GM12878 (cell line): ENCODE measurements around the gene TMEM131L. TPM values are rescaled to one million over a fixed set of nuclear protein-coding genes. Genes with fewer than 3 reads are reported as not detected.

Experiments
- CHD4 ChIP-seq: fragments of 200-600 bp; sonication (generic); IDR thresholded peaks from 2 replicates; pipeline ENCODE4 v1.6.1; 2016; ENCODE audit warnings: mild to moderate bottlenecking
- FOS ChIP-seq: IDR thresholded peaks from 3 replicates; pipeline ENCODE4 v1.6.1; 2011; ENCODE audit warnings: borderline replicate concordance; ENCODE audit not compliant: insufficient read length; ENCODE audit errors: extremely low read depth
- IKZF2 ChIP-seq, 2 experiments: fragments of 450-650 bp; IDR thresholded peaks; 2 replicates each; pipeline ENCODE4 v1.6.1; 2017; ENCODE audit warnings: mild to moderate bottlenecking in 2 of 2, moderate library complexity in 2 of 2
- JUND ChIP-seq: IDR thresholded peaks from 2 replicates; pipeline ENCODE4 v1.6.1; 2012; ENCODE audit warnings: low read depth, mild to moderate bottlenecking, low read length, improper control_type of control experiment, moderate library complexity
- KDM1A ChIP-seq: fragments of 200-600 bp; sonication (generic); IDR thresholded peaks from 2 replicates; pipeline ENCODE4 v1.6.1; 2016; ENCODE audit warnings: borderline replicate concordance
- MYC ChIP-seq: IDR thresholded peaks from 2 replicates; pipeline ENCODE4 v1.6.1; 2011; ENCODE audit warnings: mild to moderate bottlenecking, low read length, moderate library complexity, inconsistent platforms; ENCODE audit not compliant: insufficient read depth, insufficient replicate concordance, insufficient read length, severe bottlenecking
- RAD51 ChIP-seq: fragments of 450-650 bp; IDR thresholded peaks from 2 replicates; pipeline ENCODE4 v1.6.1; 2016; ENCODE audit warnings: moderate library complexity, mild to moderate bottlenecking, inconsistent platforms
- RBBP5 ChIP-seq: fragments of 200-600 bp; sonication (generic); conservative IDR thresholded peaks from 2 replicates; pipeline ENCODE4 v1.6.1; 2016
- RUNX3 ChIP-seq: IDR thresholded peaks from 2 replicates; pipeline ENCODE4 v1.6.1; 2012; ENCODE audit warnings: low read length, inconsistent platforms
- SMARCA5 ChIP-seq: fragments of 450-650 bp; IDR thresholded peaks from 2 replicates; pipeline ENCODE4 v1.6.1; 2017; ENCODE audit warnings: mild to moderate bottlenecking
- SP1 ChIP-seq: IDR thresholded peaks from one replicate; pipeline ENCODE4 v1.6.1; 2011; ENCODE audit warnings: low read depth, low read length
- SRF ChIP-seq, 2 experiments: IDR thresholded peaks; 2 replicates each; pipeline ENCODE4 v1.6.1; 2011; ENCODE audit warnings: low read depth in 2 of 2, low read length in 2 of 2, mild to moderate bottlenecking in 1 of 2, moderate library complexity in 1 of 2
- TBL1XR1 ChIP-seq: IDR thresholded peaks from 2 replicates; pipeline ENCODE4 v1.6.1; 2012; ENCODE audit warnings: low read depth, low read length, improper control_type of control experiment
- TCF12 ChIP-seq: IDR thresholded peaks from 2 replicates; pipeline ENCODE4 v1.6.1; 2011; ENCODE audit warnings: low read depth, mild to moderate bottlenecking, low read length
- polyA plus RNA-seq, 11 experiments: library from polyadenylated mRNA; depleted of rRNA in 4 of 11; unstranded in 6 of 11; stranded (reverse) in 5 of 11; fragments of >200 nt; fragmentation: Nextera tagmentation in 4 of 11; fragmentation: Illumina TruSeq in 1 of 11; extraction: Ambion mirVana in 4 of 11; extraction: Trizol in 1 of 11; gene quantifications; 1 replicate in 1 of 11; 2 replicates in 10 of 11; pipeline versions ENCODE4 v1.2.1 to v1.2.3, GENCODE V29; 2011 to 2016; ENCODE audit warnings: inconsistent platforms in 2 of 11, missing spikeins in 2 of 11, low read depth in 1 of 11
- total RNA-seq, 4 experiments: library from RNA; depleted of rRNA in 3 of 4; stranded (reverse); fragments of >200 nt in 3 of 4; fragmentation: Illumina TruSeq in 1 of 4; extraction: Trizol in 1 of 4; gene quantifications; 2 replicates each; pipeline versions ENCODE4 v1.2.1 to v1.2.3, GENCODE V29; 2013 to 2021
- TF ChIP-seq, protein P1 (sequence below), 3 experiments: IDR thresholded peaks in 2 of 3; conservative IDR thresholded peaks in 1 of 3; 2 replicates each; pipeline ENCODE4 v1.5.1; 2011; ENCODE audit warnings: low read depth in 3 of 3, low read length in 3 of 3, mild to moderate bottlenecking in 3 of 3, control low read depth in 2 of 3, moderate library complexity in 2 of 3, inconsistent platforms in 1 of 3, mixed read lengths in 1 of 3; ENCODE audit not compliant: control insufficient read depth in 2 of 3, insufficient read depth in 1 of 3; ENCODE audit errors: extremely low read depth in 1 of 3
- TF ChIP-seq, protein P2 (sequence below): fragments of 450-650 bp; IDR thresholded peaks from 2 replicates; pipeline ENCODE4 v1.6.1; 2017; ENCODE audit warnings: antibody characterized with exemption, mild to moderate bottlenecking, moderate library complexity
- TF ChIP-seq, protein P3 (sequence below): IDR thresholded peaks from 2 replicates; pipeline ENCODE4 v1.6.1; 2011; ENCODE audit warnings: low read depth, low read length, improper control_type of control experiment, borderline replicate concordance
- TF ChIP-seq, protein P4 (sequence below): IDR thresholded peaks from 2 replicates; pipeline ENCODE4 v1.6.1; 2012; ENCODE audit warnings: low read depth, low read length, improper control_type of control experiment
- TF ChIP-seq, protein P5 (sequence below): IDR thresholded peaks from 2 replicates; pipeline ENCODE4 v1.6.1; 2012; ENCODE audit warnings: mild to moderate bottlenecking, low read depth, low read length

The TMEM131L gene
- total and polyA plus RNA-seq, 10 of the 15 experiments (the other 5 are each of a cell fraction or from before 2014, with no cell fraction given) = 8.5 to 101 (median 74.4) TPM

DNA sequence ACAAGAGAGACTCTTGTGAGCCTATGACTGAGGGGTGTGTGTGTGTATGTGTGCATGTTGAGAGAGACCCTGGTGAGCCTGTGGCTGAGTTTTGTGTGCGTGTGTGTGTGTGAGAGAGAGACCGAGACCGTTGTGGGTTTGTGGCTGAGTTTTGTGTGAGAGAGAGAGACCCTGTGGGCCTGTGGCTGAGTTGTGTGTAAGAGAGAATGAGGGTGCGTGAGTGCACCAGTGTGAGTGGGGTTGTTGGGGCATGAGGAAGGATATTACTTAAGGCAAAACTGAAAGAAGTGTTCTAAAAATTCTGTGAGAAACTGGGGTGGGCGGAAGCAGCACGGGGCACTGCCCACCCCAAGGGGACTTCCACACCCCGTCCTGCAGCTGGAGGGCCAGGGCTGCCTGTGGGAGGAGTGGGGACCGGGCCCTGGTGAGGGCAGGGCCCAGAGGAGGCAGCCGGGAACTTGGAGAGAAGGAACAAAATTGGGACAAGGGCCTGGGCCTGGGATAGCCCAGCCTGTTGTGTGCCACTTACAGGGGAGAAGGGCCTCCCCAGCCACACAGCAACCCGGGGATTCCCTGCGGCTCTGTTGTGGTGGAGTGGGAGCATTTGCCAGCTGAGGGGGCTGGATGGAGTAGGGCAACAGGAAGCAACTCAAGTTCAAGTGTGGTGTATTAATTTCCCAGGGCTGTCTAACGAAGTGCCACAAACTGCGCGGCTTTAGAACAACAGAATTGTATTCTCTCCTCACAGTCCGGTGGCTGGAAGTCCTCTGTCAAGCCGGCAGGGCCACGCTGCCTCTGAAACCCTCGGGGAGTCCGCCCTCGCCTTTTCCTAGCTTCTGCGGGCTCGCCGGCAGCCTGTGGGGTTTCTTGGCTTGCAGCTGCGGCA is 22.1 kb downstream of the TMEM131L start (continued):
- TF ChIP-seq, protein P1, sequence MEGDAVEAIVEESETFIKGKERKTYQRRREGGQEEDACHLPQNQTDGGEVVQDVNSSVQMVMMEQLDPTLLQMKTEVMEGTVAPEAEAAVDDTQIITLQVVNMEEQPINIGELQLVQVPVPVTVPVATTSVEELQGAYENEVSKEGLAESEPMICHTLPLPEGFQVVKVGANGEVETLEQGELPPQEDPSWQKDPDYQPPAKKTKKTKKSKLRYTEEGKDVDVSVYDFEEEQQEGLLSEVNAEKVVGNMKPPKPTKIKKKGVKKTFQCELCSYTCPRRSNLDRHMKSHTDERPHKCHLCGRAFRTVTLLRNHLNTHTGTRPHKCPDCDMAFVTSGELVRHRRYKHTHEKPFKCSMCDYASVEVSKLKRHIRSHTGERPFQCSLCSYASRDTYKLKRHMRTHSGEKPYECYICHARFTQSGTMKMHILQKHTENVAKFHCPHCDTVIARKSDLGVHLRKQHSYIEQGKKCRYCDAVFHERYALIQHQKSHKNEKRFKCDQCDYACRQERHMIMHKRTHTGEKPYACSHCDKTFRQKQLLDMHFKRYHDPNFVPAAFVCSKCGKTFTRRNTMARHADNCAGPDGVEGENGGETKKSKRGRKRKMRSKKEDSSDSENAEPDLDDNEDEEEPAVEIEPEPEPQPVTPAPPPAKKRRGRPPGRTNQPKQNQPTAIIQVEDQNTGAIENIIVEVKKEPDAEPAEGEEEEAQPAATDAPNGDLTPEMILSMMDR (IDR thresholded peaks at IDR 0.05 in 2 of 3, conservative IDR thresholded peaks at IDR 0.05 in 1 of 3; ENCODE audit: control insufficient read depth in 2 of 3, extremely low read depth in 1 of 3, insufficient read depth in 1 of 3, low read depth in 3 of 3, low read length in 3 of 3) = no peak
- TF ChIP-seq, protein P2, sequence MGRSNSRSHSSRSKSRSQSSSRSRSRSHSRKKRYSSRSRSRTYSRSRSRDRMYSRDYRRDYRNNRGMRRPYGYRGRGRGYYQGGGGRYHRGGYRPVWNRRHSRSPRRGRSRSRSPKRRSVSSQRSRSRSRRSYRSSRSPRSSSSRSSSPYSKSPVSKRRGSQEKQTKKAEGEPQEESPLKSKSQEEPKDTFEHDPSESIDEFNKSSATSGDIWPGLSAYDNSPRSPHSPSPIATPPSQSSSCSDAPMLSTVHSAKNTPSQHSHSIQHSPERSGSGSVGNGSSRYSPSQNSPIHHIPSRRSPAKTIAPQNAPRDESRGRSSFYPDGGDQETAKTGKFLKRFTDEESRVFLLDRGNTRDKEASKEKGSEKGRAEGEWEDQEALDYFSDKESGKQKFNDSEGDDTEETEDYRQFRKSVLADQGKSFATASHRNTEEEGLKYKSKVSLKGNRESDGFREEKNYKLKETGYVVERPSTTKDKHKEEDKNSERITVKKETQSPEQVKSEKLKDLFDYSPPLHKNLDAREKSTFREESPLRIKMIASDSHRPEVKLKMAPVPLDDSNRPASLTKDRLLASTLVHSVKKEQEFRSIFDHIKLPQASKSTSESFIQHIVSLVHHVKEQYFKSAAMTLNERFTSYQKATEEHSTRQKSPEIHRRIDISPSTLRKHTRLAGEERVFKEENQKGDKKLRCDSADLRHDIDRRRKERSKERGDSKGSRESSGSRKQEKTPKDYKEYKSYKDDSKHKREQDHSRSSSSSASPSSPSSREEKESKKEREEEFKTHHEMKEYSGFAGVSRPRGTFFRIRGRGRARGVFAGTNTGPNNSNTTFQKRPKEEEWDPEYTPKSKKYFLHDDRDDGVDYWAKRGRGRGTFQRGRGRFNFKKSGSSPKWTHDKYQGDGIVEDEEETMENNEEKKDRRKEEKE = no peak
- TF ChIP-seq JUND (0 out of 2 replicates have a peak, but pooled peaks have one; percentile 20), SP1 (peak; percentile 33), RBBP5 (no peak), SRF (IDR thresholded peaks at IDR 0.05; ENCODE audit: low read depth in 2 of 2, low read length in 2 of 2) (no peak), MYC (peak; percentile 48), IKZF2 (IDR thresholded peaks at IDR 0.05) (peak; percentile 87 to 94; a peak in 3 of 4 replicates), RUNX3 (no peak), CHD4 (no peak), TCF12 (peak; percentile 88), KDM1A (no peak), SMARCA5 (peak; percentile 42; the same call in 1 of the 2 replicates), TBL1XR1 (no peak; the same call in none of the 2 replicates), RAD51 (no peak), FOS (no peak)
- TF ChIP-seq, protein P3, sequence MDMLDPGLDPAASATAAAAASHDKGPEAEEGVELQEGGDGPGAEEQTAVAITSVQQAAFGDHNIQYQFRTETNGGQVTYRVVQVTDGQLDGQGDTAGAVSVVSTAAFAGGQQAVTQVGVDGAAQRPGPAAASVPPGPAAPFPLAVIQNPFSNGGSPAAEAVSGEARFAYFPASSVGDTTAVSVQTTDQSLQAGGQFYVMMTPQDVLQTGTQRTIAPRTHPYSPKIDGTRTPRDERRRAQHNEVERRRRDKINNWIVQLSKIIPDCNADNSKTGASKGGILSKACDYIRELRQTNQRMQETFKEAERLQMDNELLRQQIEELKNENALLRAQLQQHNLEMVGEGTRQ = no peak
- TF ChIP-seq, protein P4, sequence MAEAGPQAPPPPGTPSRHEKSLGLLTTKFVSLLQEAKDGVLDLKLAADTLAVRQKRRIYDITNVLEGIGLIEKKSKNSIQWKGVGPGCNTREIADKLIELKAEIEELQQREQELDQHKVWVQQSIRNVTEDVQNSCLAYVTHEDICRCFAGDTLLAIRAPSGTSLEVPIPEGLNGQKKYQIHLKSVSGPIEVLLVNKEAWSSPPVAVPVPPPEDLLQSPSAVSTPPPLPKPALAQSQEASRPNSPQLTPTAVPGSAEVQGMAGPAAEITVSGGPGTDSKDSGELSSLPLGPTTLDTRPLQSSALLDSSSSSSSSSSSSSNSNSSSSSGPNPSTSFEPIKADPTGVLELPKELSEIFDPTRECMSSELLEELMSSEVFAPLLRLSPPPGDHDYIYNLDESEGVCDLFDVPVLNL = no peak
- TF ChIP-seq, protein P5, sequence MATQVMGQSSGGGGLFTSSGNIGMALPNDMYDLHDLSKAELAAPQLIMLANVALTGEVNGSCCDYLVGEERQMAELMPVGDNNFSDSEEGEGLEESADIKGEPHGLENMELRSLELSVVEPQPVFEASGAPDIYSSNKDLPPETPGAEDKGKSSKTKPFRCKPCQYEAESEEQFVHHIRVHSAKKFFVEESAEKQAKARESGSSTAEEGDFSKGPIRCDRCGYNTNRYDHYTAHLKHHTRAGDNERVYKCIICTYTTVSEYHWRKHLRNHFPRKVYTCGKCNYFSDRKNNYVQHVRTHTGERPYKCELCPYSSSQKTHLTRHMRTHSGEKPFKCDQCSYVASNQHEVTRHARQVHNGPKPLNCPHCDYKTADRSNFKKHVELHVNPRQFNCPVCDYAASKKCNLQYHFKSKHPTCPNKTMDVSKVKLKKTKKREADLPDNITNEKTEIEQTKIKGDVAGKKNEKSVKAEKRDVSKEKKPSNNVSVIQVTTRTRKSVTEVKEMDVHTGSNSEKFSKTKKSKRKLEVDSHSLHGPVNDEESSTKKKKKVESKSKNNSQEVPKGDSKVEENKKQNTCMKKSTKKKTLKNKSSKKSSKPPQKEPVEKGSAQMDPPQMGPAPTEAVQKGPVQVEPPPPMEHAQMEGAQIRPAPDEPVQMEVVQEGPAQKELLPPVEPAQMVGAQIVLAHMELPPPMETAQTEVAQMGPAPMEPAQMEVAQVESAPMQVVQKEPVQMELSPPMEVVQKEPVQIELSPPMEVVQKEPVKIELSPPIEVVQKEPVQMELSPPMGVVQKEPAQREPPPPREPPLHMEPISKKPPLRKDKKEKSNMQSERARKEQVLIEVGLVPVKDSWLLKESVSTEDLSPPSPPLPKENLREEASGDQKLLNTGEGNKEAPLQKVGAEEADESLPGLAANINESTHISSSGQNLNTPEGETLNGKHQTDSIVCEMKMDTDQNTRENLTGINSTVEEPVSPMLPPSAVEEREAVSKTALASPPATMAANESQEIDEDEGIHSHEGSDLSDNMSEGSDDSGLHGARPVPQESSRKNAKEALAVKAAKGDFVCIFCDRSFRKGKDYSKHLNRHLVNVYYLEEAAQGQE = 0 out of 2 replicates have a peak, but pooled peaks have one; percentile 8
